GM21423 (cell line): ENCODE data around the gene C1orf21.

Experiments used
- ATAC-seq: cut with Tn5 transposase; IDR thresholded peaks from one replicate; pipeline ENCODE4 v1.9.1; 2021; ENCODE audit warnings: mild to moderate bottlenecking, moderate library complexity; ENCODE audit not compliant: unreplicated experiment

C1orf21 gene

GRCh38 chr1:184545601-184546000, 158.8 kb downstream of the C1orf21 start:
- no peak for ATAC-seq

GRCh38 chr1:184552446-184552845, 165.6 kb downstream of the C1orf21 start:
- ATAC-seq, result no peak

- ATAC-seq, result no peak
Observed at GRCh38 chr1:184553845-184554244, 167.0 kb downstream of the C1orf21 start.

GRCh38 chr1:184555665-184556641, 169.1 kb downstream of the C1orf21 start:
- no peak for ATAC-seq

- ATAC-seq, result no peak
Observed at GRCh38 chr1:184556665-184557064, 169.8 kb downstream of the C1orf21 start.

GRCh38 chr1:184557423-184558347, 170.9 kb downstream of the C1orf21 start:
- no peak for ATAC-seq

- ATAC-seq, result no peak
Observed at GRCh38 chr1:184558691-184559090, 171.9 kb downstream of the C1orf21 start.

- no peak for ATAC-seq
Observed at GRCh38 chr1:184559117-184559713, 172.4 kb downstream of the C1orf21 start.

GRCh38 chr1:184562806-184563205, 176.0 kb downstream of the C1orf21 start:
- no peak for ATAC-seq

GRCh38 chr1:184563308-184563707, 176.5 kb downstream of the C1orf21 start:
- ATAC-seq, result no peak

GRCh38 chr1:184567009-184567408, 180.2 kb downstream of the C1orf21 start:
- ATAC-seq, result no peak

GRCh38 chr1:184567637-184568036, 180.8 kb downstream of the C1orf21 start:
- ATAC-seq, result no peak

GRCh38 chr1:184568148-184568547, 181.3 kb downstream of the C1orf21 start:
- no peak for ATAC-seq

GRCh38 chr1:184569106-184569505, 182.3 kb downstream of the C1orf21 start:
- no peak for ATAC-seq

GRCh38 chr1:184574588-184574987, 187.8 kb downstream of the C1orf21 start:
- no peak for ATAC-seq

- ATAC-seq, result no peak
Observed at GRCh38 chr1:184576822-184577221, 190.0 kb downstream of the C1orf21 start.

GRCh38 chr1:184577319-184577718, 190.5 kb downstream of the C1orf21 start:
- no peak for ATAC-seq

- no peak for ATAC-seq
Observed at GRCh38 chr1:184582411-184582810, 195.6 kb downstream of the C1orf21 start.

- no peak for ATAC-seq
Observed at GRCh38 chr1:184583849-184584248, 197.0 kb downstream of the C1orf21 start.

GRCh38 chr1:184588701-184589100, 201.9 kb downstream of the C1orf21 start:
- no peak for ATAC-seq

GRCh38 chr1:184590163-184590750, 203.4 kb downstream of the C1orf21 start:
- ATAC-seq, result no peak
